Panc1 (cell line): ENCODE measurements around the gene CA10. TPM values are rescaled to one million over a fixed set of nuclear protein-coding genes. Genes with fewer than 3 reads are reported as not detected.

Experiments
- ATAC-seq: fragments of 200-7000 bp; cut with Tn5 transposase; 2 replicates; pipeline ENCODE4 v1.9.1; 2020; ENCODE audit warnings: mild to moderate bottlenecking, moderate library complexity
- BruUV-seq: library from RNA; stranded (reverse); fragments of 400-500 nt; replicated peaks from 2 replicates; lab custom pipeline; 2021; lab: Mats Ljungman, UMichigan
- CTCF ChIA-PET: fragments of 300-600 bp; sonication (Branson Sonifier 250); formaldehyde crosslinking; loops from one replicate; lab custom pipeline; 2022; ENCODE audit warnings: antibody characterized with exemption; lab: Charles Lee
- POLR2A ChIA-PET: fragments of 300-600 bp; sonication (Branson Sonifier 250); formaldehyde crosslinking; loops from one replicate; lab custom pipeline; 2022; ENCODE audit warnings: antibody characterized with exemption; lab: Charles Lee
- DNase-seq: peaks from one replicate; pipeline ENCODE4 v3.0.0-alpha.2; 2010; ENCODE audit warnings: low read depth, low spot score
- H3K27ac ChIP-seq: 2 replicates; pipeline ENCODE4 v1.5.1; 2011; ENCODE audit warnings: mild to moderate bottlenecking, low read length, inconsistent platforms
- H3K27me3 ChIP-seq: fragments of 200-500 bp; sonication (Bioruptor generic); 2 replicates; pipeline ENCODE4 v1.6.0; 2014; ENCODE audit warnings: low read length, inconsistent platforms; ENCODE audit not compliant: control insufficient read depth, insufficient read depth
- H3K36me3 ChIP-seq: fragments of 200-500 bp; sonication (Bioruptor generic); 2 replicates; pipeline ENCODE4 v1.5.1; 2014; ENCODE audit warnings: inconsistent platforms, mild to moderate bottlenecking, low read length, moderate library complexity; ENCODE audit not compliant: control insufficient read depth, insufficient read depth
- H3K4me1 ChIP-seq: 2 replicates; pipeline ENCODE4 v1.5.1; 2011; ENCODE audit warnings: inconsistent platforms, mild to moderate bottlenecking, low read length, moderate library complexity; ENCODE audit not compliant: control insufficient read depth, insufficient read depth
- H3K4me3 ChIP-seq, 2 experiments: 2 replicates each; pipeline ENCODE4 v1.5.1; 2011 to 2012; ENCODE audit warnings: low read depth in 2 of 2, low read length in 2 of 2, mild to moderate bottlenecking in 2 of 2, inconsistent platforms in 1 of 2, moderate library complexity in 1 of 2
- H3K9me3 ChIP-seq: fragments of 200-500 bp; sonication (Bioruptor generic); 2 replicates; pipeline ENCODE4 v1.5.1; 2014; ENCODE audit warnings: low read depth, mild to moderate bottlenecking, inconsistent platforms, low read length, moderate library complexity; ENCODE audit not compliant: control insufficient read depth, insufficient read depth
- CTCF ChIP-seq: fragments of 450-650 bp; IDR thresholded peaks from 2 replicates; pipeline ENCODE4 v1.5.1; 2017; ENCODE audit warnings: mild to moderate bottlenecking
- POLR2AphosphoS5 ChIP-seq: IDR thresholded peaks from 2 replicates; pipeline ENCODE4 v1.6.1; 2012; ENCODE audit warnings: mild to moderate bottlenecking, low read depth, low read length, moderate library complexity
- REST ChIP-seq, 2 experiments: IDR thresholded peaks; 2 replicates each; pipeline ENCODE4 v1.6.1; 2011 to 2012; ENCODE audit warnings: low read depth in 2 of 2, control low read depth in 1 of 2, low read length in 1 of 2, mild to moderate bottlenecking in 1 of 2, moderate library complexity in 1 of 2; ENCODE audit not compliant: insufficient read depth in 1 of 2
- SIN3A ChIP-seq: IDR thresholded peaks from 2 replicates; pipeline ENCODE4 v1.6.1; 2012; ENCODE audit warnings: low read depth, mild to moderate bottlenecking, low read length, moderate library complexity, borderline replicate concordance; ENCODE audit not compliant: insufficient read depth
- TCF7L2 ChIP-seq: IDR thresholded peaks from 2 replicates; pipeline ENCODE4 v1.6.1; 2011; ENCODE audit warnings: mild to moderate bottlenecking, low read depth, low read length, inconsistent platforms
- in situ Hi-C: cut with HindIII; loops from 2 replicates; pipeline ENCODE4 v1.10.0; 2016; ENCODE audit warnings: low sequenced_read_pairs, low pct_unique_long_range_greater_than_20kb
- intact Hi-C: fragments of 100-400 bp; cut with micrococcal nuclease; formaldehyde crosslinking; loops from one replicate; pipeline ENCODE4 v1.10.0; 2022; ENCODE audit not compliant: unreplicated experiment
- total RNA-seq: library from RNA; stranded (reverse); gene quantifications from one replicate; pipeline ENCODE4 v1.2.1, GENCODE V29; 2021; ENCODE audit not compliant: unreplicated experiment

The CA10 gene
- total RNA-seq, 1 experiment from 2014 or later = not detected

GRCh38 chr17:52027620-52028295 is 130.8 kb downstream of the CA10 start:
- BruUV-seq = no TSS peak
- DNase-seq (peak; percentile 2), ATAC-seq (no peak)
- in situ Hi-C loops (no loop called here), intact Hi-C loops (no loop called here)
- H3K4me1 ChIP-seq = no peaks in the 10 kb centered on the region
- ChIA-PET POLR2A (interaction anchor here (0.6 kb wide), 1 partner anchor 12 kb away, joined by 6 read pairs; no protein-coding TSS in a partner anchor), CTCF (no interaction called here)
- TF ChIP-seq SIN3A (no peak), TCF7L2 (no peak), REST (IDR thresholded peaks at IDR 0.05; ENCODE audit: insufficient read depth in 1 of 2, low read depth in 2 of 2, low read length in 1 of 2) (no peak), POLR2AphosphoS5 (no peak), CTCF (no peak)
- no peaks in the 10 kb centered on the region for H3K36me3 ChIP-seq
- no peaks in the 10 kb centered on the region for H3K9me3 ChIP-seq
- H3K27ac ChIP-seq = no peak overlapping the region
- no peaks in the 10 kb centered on the region for H3K27me3 ChIP-seq
- H3K4me3 ChIP-seq = no peak overlapping the region

GRCh38 chr17:52027081-52027480 is 131.4 kb downstream of the CA10 start:
- no peaks in the 10 kb centered on the region for H3K4me1 ChIP-seq
- TF ChIP-seq REST (IDR thresholded peaks at IDR 0.05; ENCODE audit: insufficient read depth in 1 of 2, low read depth in 2 of 2, low read length in 1 of 2) = no peak
- no peak for TF ChIP-seq CTCF
- TF ChIP-seq POLR2AphosphoS5 = no peak
- TF ChIP-seq SIN3A = no peak
- no peak for TF ChIP-seq TCF7L2
- no peak for DNase-seq
- intact Hi-C loops = no loop called here
- no peak overlapping the region for H3K4me3 ChIP-seq
- no peak overlapping the region for H3K27ac ChIP-seq
- BruUV-seq = no TSS peak
- no peaks in the 10 kb centered on the region for H3K27me3 ChIP-seq
- H3K9me3 ChIP-seq = no peaks in the 10 kb centered on the region
- ATAC-seq = no peak
- no peaks in the 10 kb centered on the region for H3K36me3 ChIP-seq
- CTCF ChIA-PET = no interaction called here
- POLR2A ChIA-PET = no interaction called here
- in situ Hi-C loops = no loop called here
